HG02642 (cell line): ENCODE measurements around the gene HNRNPAB.
"Not testable (repeated sequence)": the region's sequence is repeated elsewhere in the genome, so short reads cannot be mapped to it uniquely, and the experiment has no call there.

Source experiments
- ATAC-seq: cut with Tn5 transposase; IDR thresholded peaks from one replicate; pipeline ENCODE4 v1.9.1; 2021; ENCODE audit warnings: mild to moderate bottlenecking; ENCODE audit not compliant: unreplicated experiment, poor library complexity

The HNRNPAB gene

DNA sequence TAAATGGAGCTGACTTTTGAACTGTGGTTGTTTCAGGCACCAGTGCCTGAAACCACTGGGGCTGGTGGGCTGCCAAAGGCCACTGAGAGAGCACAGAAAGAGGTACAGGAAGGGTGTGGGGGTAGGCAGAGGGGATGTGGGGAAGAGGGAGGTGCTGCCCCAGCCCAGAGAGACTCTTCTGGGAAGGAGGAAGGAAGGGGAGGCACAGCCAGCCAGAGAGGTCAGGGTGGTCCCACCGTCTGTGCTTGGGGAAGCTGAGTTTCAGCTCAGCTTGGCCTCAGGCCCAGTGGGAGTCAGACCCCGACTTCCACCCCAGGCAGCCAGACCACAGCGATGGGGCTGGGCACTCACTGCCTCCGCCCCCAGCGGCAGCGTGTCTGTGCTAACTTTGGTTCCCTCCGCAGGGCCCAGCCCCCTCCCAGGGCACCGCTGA, 36.9 kb downstream of the HNRNPAB start:
- no peak for ATAC-seq

DNA sequence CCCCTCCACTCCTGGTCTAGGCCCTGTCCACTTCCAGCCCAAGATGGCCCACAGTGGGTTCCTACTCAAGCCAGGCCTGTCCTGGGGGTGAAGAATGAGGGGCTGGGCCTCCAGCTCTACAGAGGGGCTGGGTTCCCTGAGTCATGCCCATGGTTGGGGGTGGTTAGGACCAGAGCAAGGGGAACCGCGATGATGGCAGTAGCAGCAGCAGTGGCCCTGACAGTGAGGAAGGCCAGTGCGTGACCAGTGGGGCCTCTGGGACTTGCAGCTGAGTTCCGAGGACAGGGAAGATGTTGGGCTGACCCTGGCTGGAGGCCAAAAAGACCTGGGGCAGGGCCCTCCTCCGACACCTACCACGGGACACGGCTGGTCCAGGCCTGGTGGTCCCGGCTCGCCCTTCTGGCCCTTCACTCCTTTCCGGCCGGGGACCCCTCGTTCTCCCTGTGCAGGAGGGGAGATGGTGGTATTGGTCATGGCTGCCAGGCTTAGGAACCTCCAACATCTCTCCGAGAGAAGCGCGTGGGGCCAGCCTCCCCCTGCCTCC, 37.4 kb downstream of the HNRNPAB start:
- ATAC-seq = no peak

DNA sequence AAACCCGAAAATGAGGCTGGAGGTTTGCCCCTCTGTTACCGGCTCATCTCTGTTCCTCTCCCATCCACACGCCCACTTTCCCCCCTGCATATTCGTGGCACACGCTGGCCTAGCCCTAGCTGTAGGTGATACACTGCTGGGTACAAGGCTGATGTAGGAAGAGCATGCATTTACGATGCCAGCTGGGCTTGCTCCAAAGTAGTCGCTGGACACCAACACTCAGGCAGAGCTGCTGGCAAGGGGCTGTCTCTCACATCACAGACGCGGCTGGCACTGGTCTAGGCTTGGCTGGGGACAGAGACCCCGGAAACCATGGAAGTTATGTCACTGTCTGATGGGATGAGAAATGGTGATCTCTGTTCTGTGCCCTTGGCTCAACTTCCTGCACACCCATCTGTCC, 38.1 kb downstream of the HNRNPAB start:
- no peak for ATAC-seq

DNA sequence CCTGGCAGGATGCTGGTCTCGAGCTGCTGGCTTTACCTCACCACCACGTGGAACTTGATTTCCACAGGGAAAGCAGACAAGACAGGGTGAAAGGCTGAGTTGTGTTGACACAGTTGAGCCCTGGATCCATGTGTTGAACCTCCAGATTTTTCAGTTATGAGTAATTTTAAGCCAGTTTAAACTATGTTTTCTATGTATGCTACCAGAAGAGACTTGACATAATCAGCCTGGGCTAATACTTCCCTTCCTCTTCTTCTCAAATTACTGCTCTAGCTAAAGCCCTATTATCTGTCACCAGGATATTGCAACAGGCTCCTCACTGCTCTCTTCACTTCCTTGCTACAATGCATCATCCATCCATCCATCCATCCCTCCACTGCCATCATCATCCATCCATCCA, 40.2 kb downstream of the HNRNPAB start:
- no peak for ATAC-seq

DNA sequence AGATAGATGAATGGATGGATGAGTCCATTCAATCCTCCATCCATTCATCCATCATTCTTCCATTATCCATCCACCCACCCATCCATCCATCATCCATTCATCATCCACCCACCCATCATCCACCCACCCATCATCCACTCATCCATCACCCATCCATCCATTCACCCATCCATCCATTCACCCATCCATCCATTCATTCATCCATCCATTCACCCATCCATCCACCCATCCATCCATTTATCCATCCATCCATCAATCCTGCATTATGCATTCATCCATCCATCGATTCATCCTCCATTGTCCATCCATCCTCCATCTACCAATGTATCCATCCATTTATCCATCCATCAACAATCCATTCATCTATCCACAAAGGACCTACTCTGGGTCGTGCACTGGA, 41.1 kb downstream of the HNRNPAB start:
- ATAC-seq = no peak

DNA sequence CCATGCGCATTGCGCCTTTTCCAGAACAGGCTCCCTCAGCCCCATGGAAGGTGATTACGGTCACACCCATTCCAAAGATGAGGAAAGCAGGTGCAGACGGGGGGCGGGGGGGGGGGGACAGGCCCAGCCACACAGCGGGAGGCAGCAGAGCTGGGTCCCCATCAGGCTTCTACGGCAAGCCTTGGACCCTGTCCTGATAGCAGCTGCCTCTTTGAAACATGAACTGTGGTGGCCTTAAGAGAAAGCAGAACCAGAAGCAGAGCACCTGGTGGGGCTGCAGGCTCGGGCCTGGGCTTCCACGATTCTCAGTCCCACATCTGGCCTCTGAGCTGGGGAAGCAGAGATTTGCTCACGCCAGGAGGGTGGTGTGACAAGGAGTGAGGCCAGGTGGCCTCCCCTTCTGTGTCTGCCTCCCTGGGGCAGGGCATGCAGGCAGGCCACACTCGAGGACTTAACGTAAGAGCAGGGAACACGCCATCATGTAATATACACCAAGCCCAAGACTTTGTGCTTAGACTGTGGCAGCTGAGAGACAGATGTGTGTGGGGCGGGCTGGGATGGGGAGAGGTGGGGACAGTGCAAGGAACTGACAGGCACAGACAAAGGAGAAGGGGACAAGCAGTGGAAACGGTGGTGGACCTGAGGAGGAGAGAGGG, 42.4 kb downstream of the HNRNPAB start:
- ATAC-seq = no peak

DNA sequence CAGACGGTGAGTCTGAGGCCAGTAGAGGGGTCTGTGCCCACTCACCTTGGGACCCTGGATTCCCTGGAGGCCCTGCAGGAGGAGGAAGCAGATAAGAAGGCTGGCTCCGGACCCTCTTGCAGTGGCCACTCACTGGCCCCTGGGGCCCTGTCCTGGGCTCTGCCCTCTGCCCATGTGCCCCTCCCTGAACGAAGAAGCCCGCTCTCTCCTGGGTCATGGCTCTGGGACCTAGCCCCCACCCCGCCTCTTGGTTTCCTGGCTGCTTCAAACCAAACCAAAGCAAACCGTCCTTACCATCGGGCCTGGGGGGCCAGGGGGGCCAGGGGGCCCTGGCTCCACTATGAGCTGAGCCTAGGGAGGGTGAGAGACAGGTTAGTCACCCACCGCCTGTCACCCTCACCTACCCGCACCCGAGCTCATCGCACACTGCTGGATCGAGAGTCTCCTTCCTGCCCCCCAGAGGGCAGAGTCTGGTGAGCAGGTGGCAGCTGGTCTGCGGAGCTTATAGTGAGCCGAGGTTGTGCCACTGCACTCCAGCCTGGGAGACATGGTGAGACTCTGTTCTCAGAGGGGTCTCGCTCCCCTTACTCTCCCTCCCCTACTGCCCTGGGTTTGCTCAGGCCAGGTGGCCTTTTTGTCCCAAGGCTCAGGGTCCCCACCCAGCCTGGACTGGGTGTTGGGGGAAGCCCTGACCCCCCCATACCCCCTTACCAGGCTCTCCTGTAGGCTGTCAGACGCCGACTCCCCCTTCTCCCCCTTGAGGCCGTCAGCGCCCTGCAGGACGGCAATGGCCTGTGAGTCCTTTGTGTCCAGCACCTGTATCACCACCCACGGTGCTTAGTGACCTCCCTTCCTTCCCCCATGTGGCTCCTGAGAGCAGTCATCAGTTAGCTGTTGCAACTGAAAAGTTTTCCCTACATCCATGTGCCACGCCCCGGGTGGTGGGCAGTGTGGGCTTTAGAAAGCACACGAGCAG, 43.4 kb downstream of the HNRNPAB start:
- ATAC-seq = no peak

DNA sequence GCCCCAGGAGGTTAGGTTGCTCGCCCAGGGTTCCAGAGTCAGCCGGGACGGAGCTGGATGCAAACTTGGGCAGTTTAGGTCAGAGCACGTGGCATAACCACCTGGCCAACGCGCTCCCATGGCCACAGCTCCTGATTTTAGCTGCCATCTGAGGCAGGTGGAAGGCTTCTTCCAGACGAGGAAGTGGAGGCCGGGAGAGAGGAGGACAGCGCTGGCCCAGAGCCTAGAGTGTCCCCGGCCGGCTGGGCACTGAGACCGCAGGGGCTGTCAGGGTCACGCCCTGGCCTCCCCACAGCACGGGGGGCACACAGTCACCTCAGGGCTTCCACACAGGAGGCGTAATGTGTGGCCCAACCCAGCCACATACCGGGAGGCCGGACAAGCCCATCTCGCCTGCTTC, 44.4 kb downstream of the HNRNPAB start:
- no peak for ATAC-seq

DNA sequence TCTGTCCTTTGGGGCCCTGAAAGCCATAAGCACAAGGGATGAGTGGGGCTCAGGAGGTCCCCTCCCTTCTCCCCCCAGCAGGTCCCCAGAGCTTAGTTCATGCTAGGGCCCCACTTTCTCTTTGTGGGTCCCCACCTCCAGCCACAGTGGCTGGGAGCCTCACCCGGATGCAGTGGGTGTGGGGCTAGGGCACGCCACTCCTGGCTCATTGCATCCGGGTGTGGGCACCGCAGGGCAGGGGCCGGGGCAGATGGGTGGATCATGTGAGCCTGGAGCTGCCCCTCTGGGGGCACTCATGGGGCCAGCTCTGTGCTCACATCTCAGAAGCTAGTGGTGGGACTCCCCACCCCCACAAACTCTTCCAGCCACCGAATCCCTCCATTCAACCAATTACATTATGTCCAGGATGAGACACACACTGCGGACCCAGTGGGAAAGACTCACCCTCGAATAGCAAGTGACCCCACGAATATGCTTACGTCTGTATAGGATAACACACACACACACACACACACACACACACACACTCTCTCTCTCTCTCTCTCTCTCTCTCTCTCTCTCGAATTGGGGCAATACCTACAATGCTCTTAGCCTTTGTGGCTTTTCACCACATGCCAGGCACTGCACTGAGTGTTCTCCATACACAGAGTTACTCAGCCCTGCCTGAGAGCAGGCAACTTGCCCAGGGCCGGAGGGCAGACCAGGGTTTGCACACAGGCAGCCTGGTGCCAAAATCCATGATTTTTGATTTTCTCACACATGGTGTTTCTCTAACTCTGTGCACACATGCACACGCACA, 45.1 kb downstream of the HNRNPAB start:
- ATAC-seq = no peak

DNA sequence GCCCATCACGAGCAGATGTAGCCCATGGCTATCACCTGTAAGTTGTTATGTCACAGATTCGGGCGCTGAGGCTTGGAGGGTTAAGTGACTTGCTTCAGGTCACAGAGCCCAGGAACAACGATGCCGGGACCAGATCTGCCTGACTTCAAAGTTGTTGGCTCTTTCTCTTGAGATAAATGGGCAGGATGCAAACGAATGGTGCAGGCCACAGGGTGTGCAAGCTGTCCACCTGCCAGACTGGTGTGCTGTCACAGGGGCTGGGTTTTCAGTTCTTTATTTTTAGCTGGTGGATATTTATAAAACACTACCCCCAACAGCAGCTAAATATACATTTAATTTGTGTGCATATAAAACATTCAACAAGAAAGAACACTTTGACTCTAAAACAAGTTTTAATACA, 45.9 kb downstream of the HNRNPAB start:
- no peak for ATAC-seq

DNA sequence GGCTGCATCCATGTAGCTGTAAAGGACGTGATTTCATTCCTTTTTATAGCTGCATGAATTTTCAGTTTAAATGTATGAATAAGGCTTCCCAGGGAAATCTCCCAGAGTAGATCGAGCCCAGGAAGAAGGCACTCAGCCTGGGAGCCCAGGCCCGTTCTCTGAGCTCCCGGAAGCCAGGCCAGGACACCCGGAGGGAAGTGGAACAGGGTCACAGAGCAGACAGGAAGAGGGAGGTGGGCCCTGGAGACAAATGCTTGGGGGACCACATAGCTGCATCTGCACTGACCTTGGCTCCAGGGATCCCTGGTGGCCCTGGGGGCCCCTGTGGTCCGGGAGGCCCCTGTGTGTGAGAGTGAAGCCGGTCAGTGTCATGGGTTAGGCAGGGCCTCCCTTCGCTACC, 47.9 kb downstream of the HNRNPAB start:
- ATAC-seq = no peak

DNA sequence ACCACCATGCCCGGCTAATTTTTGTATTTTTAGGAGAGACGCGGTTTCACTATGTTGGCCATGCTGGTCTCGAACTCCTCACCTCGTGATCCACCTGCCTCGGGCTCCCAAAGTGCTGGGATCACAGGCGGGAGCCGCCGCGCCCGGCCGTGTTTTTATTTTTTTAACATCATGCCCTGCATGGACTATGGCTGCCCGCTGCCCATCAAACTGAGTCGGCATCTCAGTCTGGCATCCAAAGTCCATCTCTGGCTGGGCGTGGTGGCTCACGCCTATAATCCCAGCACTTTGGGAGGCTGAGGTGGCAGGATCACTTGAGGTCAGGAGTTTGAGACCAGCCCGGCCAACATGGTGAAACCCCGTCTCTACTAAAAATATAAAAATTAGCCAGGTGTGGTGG, 49.3 kb downstream of the HNRNPAB start:
- ATAC-seq = not testable (repeated sequence)

DNA sequence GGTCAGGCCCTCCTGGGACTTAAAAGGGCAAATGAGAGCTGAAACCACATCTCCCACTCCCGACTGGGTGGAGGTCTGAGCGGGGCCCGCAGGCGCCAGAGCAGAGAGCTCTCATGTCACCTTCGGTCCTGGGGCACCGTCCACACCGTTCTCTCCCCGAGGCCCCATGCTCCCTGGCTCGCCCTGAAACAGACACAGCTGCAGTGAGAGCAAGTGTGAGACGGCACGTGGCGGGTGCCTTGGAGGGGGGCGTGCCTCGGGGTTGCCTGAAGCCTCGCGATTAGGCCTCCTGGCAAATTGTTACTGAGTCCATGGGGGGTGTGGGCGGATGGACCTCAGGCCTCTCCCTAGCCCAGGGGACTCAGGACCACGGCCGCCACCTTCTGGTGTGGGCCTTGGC, 52.4 kb downstream of the HNRNPAB start:
- ATAC-seq = no peak

DNA sequence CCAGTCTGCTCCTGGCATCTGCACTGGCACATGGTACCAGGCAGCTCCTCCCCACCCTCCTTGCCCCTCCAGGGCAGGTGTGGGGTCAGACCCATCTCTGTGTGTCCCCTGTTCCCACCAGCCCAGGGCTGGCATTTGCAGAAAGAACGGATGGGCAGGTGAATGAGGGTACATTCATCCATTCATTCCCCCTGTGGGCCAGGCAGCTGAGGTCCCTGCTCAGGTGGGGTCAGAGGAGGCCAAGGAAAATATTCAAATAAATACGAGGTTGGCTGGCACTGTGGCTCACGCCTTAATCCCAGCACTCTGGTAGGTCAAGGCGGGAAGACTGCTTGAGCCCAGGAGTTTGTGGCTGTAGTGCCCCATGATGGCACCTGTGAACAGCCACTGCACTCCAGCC, 53.3 kb downstream of the HNRNPAB start:
- ATAC-seq = no peak

DNA sequence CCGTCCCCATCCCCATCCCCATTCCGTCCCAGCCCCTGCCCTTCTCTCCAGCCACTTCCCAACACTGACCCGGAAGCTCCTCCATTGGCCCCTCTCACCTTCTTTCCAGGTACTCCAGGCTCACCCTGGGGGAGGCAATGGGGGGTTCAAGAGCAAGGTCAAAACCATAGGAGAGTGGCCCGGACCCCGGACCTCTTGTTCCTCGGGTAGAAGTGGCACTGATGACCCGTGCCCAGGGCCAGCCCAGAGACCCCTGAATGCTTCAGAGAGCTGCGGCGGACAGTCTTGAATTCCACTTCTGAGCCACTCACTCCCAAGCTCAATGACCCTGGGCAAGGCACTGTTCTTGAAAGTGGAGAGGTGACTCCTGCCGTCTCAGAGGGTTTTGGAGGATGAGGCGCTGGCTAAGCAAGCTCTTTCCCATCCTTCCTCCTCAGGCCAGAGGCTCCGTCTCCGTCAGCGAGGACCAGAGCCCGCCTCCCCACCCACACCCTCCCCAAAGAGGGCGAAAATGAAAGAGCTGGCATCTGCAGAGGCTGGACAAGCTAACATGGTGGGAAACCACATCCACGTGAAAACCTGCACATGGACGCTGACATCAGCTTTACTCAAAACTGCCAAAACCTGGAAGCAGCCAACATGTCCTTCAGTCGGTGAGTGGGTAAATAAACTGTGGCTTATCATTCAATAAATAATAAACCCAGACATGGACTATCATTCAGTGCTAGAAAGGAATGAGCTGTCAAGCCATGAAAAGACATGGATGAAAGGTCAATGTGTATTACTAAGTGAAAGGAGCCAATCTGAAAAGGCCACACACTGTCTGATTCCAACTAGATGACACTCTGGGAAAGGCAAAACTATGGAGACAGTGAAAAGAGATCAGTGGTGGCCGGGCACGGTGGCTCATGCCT, 55.5 kb downstream of the HNRNPAB start:
- ATAC-seq = no peak
